SK-N-DZ (cell line): Measurements from ENCODE around the gene GABBR2.

ENCODE experiments used
- DNase-seq: peaks from one replicate; pipeline ENCODE4 v3.0.0-alpha.2; 2015; ENCODE audit warnings: low spot score

The GABBR2 gene

DNA sequence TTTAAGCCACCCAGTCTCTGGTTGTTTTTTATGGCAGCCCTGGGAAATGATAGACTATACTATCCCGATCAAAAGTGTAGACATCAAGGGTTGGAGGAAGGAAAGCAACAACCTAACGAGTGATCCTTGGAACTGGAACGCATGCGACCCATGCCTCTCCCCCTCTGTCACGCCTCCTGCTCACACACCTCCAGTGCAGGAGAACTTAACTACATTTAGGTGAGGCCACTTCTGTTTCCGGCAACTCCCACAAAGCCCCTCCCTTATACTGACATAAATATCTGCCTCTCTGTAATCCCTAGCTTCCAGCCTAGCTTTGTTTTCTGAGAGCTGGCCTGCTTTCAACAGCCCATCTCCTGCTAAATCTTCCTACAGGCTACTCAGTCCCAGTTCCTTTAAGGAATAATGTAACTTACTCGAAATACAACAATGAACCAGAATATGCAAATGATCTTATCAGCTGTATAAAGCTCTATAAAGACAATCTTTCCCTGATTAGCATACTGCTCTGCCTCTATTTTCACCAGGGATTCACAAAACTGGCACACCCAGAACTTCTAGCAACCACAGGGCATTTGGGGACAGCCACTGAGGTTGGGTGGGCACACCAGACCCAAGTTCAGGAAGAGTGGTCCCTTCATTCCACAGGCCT, 73.9 kb downstream of the GABBR2 start:
- no peak for DNase-seq

- DNase-seq: no peak
Measured at GRCh38 chr9:98632839-98633238, 75.9 kb downstream of the GABBR2 start.

DNA sequence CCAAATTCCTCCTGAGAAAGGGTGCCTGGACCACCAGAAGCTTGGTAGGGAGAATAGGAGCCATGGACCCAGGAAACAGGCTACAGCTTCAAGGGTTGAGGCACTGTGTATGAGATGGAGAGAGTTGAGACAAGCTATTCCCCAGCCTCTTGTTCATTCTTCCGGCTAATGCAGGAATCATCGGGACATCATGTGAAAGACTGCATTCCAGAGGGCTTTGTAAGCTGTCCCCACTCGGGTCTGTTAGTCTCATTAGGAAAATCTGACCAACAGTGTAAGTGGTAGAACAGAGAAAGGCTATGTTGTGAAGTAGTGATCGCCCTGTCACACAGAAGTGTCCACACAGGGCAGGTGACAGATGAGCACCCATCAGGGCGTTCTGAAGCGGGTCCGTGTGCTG, 81.4 kb downstream of the GABBR2 start:
- DNase-seq: no peak

DNA sequence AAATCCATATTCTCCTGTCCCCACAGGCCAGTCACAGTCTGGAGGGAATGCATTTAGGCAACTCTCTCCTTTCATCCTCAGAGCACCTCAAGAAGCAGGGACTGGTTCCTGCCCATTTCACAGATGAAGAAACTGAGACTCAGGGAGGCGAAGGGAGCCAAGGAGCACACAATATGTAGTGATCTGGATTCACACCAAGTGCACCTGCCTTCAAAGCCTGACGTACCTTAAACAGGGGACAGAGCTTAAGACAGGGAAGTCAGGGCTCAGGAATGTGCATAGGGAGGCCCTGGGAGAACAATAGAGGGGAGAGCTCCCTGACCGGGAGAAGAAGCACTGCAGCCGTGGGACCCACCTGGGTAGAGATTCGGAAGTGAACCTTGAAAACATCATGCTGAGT, 83.0 kb downstream of the GABBR2 start:
- DNase-seq: no peak

- no peak for DNase-seq
Measured at GRCh38 chr9:98619788-98620187, 88.9 kb downstream of the GABBR2 start.

DNA sequence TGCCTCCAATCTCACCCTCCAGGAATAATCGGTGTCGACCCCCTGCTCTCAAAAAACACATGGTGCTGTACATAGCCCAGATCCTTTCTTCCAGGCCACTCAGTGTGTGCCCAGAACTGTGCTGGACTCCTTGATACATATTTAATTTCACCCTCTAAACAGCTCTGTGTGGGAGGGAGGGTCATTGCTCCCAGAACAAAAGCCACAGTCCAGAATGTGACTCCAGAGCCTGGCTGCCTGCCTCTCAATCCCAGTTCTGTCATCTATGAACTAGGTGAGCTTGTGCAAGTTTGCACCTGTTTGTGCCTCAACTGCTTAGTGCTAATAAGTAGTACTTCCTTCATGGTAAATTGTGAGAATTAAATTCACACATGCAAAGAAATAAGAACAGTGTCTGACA, 93.1 kb downstream of the GABBR2 start:
- DNase-seq: no peak

- DNase-seq: no peak
Measured at GRCh38 chr9:98614941-98615340, 93.8 kb downstream of the GABBR2 start.

DNA sequence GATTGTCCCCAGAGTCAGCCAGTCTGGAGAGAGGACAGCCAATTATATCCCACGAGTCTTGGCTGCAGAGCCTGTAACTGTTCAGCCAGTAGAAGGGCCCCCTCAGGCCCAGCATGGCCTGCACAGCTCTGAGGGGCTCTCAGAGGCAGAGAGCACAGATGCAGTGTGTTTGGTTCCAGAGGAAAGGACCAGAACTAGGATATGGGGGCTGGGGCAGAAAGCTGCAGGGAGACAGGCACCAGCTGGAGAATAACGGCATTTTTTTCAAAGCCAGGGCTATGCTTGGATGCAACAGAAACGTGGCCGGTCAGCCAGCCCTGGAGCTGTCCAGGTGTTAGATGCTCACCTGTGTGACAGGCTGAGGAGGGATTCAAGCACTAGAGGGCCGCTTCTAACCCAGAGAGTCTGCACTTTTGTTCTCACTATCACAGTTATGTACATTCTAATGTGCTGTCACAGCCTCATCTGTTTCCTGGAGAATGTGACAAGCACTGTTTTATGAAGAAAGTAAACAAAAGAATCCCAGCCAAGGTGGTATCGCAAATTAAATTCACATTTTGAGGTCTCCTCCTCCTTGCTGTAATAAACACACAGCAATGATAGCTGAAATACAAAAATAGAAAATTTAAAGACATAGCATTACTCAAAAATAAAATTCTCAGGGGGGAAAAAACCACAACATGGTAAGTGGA, 96.5 kb downstream of the GABBR2 start:
- no peak for DNase-seq

DNA sequence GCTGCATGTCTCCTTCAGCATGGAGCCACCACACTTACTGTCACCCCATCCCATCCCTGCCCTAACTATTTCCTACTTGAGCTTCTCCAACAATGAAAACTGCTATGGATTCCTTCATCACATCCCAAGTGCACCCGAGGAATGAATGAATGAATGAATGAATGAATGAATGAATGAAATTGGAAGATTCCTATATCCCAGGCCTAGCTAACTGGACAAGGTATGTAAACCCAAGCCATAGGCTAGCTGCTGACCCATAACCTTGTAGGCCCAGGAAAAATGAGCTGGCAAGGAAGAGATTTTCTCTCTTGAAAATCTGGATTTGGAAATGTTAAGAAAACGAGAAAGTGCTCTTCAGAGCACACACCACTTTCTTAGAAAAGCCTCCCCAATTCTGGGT, 97.4 kb downstream of the GABBR2 start:
- DNase-seq: no peak

DNA sequence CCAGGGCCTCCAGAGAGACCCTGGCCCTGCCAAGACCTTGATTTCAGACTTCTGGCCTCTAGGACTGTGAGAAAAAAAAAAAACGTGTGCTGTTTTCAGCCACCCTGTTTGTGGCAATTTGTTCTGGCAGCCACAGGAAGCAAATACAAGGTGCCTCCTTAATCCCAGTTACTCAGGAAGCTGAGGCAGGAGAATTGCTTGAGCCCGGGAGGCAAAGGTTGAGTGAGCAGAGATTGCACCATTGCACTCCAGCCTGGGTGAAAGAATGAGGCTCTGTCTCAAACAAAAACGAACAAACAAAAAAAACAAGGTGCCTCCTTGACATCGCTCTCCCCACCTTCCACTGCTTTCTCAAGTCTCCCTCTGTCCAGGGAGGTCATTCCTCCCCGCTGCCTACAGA, 98.0 kb downstream of the GABBR2 start:
- no peak for DNase-seq

- no peak for DNase-seq
Measured at GRCh38 chr9:98610211-98610610, 98.5 kb downstream of the GABBR2 start.

GRCh38 chr9:98609646-98610045, 99.1 kb downstream of the GABBR2 start:
- no peak for DNase-seq

GRCh38 chr9:98607787-98608186, 100.9 kb downstream of the GABBR2 start:
- no peak for DNase-seq

GRCh38 chr9:98607152-98607551, 101.6 kb downstream of the GABBR2 start:
- no peak for DNase-seq

GRCh38 chr9:98606730-98607129, 102.0 kb downstream of the GABBR2 start:
- DNase-seq: no peak

- no peak for DNase-seq
Measured at GRCh38 chr9:98605116-98605515, 103.6 kb downstream of the GABBR2 start.

DNA sequence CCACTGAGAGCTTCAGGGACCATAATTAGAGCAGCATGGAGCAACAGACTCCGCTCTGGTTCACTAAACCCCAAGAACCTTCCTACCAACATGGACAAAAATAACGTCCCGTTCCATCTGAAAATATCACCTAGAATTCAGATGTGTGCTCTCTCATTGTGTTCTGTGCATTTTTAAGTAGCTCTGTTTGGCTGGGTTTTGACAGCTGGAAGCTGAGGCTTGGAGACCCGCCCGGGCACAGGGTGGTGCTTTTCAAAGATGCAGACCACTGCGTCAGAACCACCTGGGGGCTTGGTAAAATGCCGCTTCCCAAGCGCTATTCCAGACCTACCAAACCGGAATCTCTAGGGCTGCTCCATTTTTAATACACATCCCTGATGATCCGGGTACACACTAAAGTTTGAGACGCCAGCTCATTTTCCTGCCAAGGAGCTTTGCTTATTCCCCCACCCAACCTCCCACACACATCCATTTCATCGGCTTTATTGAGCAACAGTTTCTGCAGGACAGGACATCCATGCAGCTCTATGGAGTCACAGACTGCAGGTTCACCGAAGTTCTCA, 104.8 kb downstream of the GABBR2 start:
- DNase-seq: no peak

DNA sequence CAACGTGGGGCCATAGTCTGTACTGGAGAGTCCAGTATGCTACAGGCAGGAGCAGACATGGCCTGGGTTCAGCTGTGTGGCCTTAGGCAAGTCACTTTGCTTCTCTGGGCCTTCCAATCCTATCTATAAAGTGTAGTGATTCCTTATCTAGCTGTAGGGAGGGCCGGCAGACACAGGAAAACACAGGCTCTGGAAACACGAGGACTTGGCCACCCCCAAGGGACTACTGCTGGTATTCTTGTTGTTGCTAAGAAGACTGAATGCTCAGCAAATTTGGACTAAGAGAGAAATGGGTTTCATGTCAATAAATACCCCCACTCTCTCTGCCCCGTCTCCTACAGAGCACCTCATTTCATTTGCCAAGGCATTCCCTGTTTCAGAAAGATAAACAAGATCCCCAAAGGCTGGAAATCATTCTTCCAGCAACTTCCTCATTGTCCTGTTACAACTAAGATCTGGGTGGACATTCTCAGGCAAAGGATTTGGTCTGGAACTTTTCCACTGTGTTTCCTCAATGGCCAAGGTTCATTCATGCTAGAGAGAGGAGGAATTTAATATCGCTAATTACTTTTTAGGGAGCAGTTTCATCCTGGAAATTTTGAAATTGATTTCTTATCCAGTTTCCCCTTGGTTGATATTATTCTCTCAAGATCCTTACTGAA, 105.8 kb downstream of the GABBR2 start:
- DNase-seq: no peak

GRCh38 chr9:98600631-98601030, 108.1 kb downstream of the GABBR2 start:
- no peak for DNase-seq

DNA sequence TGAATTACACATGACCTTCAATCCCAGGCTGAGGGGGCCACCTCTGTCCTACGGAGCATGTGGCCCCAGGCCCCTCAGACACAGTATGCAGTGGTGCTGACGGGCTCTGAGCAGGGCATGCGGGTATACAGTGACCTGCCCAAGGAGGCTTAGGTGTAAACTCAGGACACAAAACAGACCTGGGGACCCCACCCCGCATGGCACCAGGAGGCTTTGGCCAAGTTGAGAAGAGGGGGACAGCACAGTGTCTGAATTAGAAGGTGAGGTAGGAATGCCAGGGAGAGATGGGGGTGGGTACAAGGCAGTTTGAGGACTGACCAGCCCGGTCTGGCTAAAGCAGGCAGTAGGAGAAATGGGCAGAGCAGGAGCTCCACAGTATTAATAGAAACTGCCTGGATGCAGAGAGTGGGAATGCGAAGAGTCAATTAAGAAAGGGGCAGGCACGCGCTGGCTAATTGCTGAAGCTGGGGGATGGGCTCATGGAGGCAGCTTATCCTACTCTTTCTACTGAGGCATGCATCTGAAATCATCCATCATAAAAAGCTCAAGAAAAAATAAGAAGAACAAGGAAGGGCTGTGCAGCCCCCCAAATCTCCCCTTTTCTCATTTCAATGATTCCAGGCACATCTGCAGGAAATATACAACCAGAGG, 109.0 kb downstream of the GABBR2 start:
- DNase-seq: no peak

GRCh38 chr9:98598861-98599260, 109.9 kb downstream of the GABBR2 start:
- no peak for DNase-seq

DNA sequence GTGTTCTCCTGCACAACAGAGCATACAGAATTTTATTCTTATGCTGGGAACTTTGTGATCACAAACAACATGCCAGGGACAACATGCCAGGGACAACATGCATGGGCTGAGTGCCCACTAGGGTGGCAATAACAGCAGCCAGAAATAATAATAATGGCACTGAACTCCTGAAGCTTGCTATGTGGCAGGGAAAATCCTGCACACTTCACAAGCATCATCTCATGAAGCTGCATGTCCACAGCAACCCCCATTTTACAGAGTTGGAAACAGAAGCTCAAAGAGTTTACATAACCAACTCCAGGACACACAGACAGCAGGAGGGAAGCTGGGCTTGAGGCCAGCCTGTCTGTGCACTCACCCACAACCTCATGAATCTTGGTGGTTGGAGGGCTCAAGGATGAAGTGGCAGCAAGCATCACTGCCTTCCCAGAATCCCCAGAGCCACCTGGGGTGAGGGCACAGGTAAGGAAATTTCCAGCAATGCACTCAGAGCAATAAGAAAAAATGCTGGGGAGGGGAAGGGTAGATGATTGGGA, 111.4 kb downstream of the GABBR2 start:
- no peak for DNase-seq
